GM12878 (cell line): ENCODE results near the gene CCDC106. TPM values are rescaled to one million over a fixed set of nuclear protein-coding genes. Genes with fewer than 3 reads are reported as not detected.

Experiments used
- ATF7 ChIP-seq: fragments of 450-650 bp; IDR thresholded peaks from 2 replicates; pipeline ENCODE4 v1.6.1; 2016; ENCODE audit warnings: low read depth, mild to moderate bottlenecking
- BHLHE40 ChIP-seq, 2 experiments: fragments of 450-650 bp in 1 of 2; IDR thresholded peaks; 2 replicates each; pipeline ENCODE4 v1.6.1; 2011 to 2017; ENCODE audit warnings: low read depth in 2 of 2, borderline replicate concordance in 1 of 2, improper control_type of control experiment in 1 of 2, low read length in 1 of 2, mild to moderate bottlenecking in 1 of 2
- CBFB ChIP-seq: IDR thresholded peaks from 2 replicates; pipeline ENCODE4 v1.6.1; 2016; ENCODE audit warnings: antibody characterized with exemption, low read depth
- CEBPB ChIP-seq, 2 experiments: fragments of 150-350 bp in 1 of 2; IDR thresholded peaks; 2 replicates each; pipeline ENCODE4 v1.6.1; 2012 to 2014; ENCODE audit warnings: low read depth in 2 of 2, low read length in 2 of 2, borderline replicate concordance in 1 of 2, inconsistent platforms in 1 of 2
- ETV6 ChIP-seq, 2 experiments: fragments of 450-650 bp in 1 of 2; IDR thresholded peaks in 1 of 2; conservative IDR thresholded peaks in 1 of 2; 2 replicates each; pipeline ENCODE4 v1.6.1; 2014; ENCODE audit warnings: antibody characterized with exemption in 1 of 2, borderline replicate concordance in 1 of 2, low read depth in 1 of 2, mild to moderate bottlenecking in 1 of 2, moderate library complexity in 1 of 2
- HDAC6 ChIP-seq: fragments of 200-600 bp; sonication (generic); IDR thresholded peaks from one replicate; pipeline ENCODE4 v1.8.0; 2017; ENCODE audit warnings: antibody characterized with exemption; ENCODE audit not compliant: unreplicated experiment
- HDGF ChIP-seq: fragments of 450-650 bp; IDR thresholded peaks from 2 replicates; pipeline ENCODE4 v1.6.1; 2016; ENCODE audit warnings: antibody characterized with exemption
- IKZF1 ChIP-seq: fragments of 450-650 bp; conservative IDR thresholded peaks from 2 replicates; pipeline ENCODE4 v1.6.1; 2017; ENCODE audit warnings: antibody characterized with exemption, mild to moderate bottlenecking
- LARP7 ChIP-seq: fragments of 450-650 bp; IDR thresholded peaks from 2 replicates; pipeline ENCODE4 v1.6.1; 2017; ENCODE audit warnings: mild to moderate bottlenecking
- MEF2A ChIP-seq: IDR thresholded peaks from 2 replicates; pipeline ENCODE4 v1.6.1; 2011; ENCODE audit warnings: low read depth, mild to moderate bottlenecking, low read length, moderate library complexity; ENCODE audit not compliant: insufficient read depth
- MTA2 ChIP-seq: fragments of 450-650 bp; IDR thresholded peaks from 2 replicates; pipeline ENCODE4 v1.6.1; 2016; ENCODE audit warnings: low read depth, mild to moderate bottlenecking, moderate library complexity
- MXI1 ChIP-seq: fragments of 150-350 bp; IDR thresholded peaks from 2 replicates; pipeline ENCODE4 v1.6.1; 2011; ENCODE audit warnings: low read depth, mild to moderate bottlenecking, inconsistent platforms, low read length, improper control_type of control experiment
- MYC ChIP-seq: IDR thresholded peaks from 2 replicates; pipeline ENCODE4 v1.6.1; 2011; ENCODE audit warnings: mild to moderate bottlenecking, low read length, moderate library complexity, inconsistent platforms; ENCODE audit not compliant: insufficient read depth, insufficient replicate concordance, insufficient read length, severe bottlenecking
- PAX5 ChIP-seq: IDR thresholded peaks from 2 replicates; pipeline ENCODE4 v1.6.1; 2011; ENCODE audit warnings: low read depth, low read length, borderline replicate concordance
- SIN3A ChIP-seq: IDR thresholded peaks from 2 replicates; pipeline ENCODE4 v1.6.1; 2012; ENCODE audit warnings: low read depth, low read length, improper control_type of control experiment
- SRF ChIP-seq, 2 experiments: IDR thresholded peaks; 2 replicates each; pipeline ENCODE4 v1.6.1; 2011; ENCODE audit warnings: low read depth in 2 of 2, low read length in 2 of 2, mild to moderate bottlenecking in 1 of 2, moderate library complexity in 1 of 2
- TBL1XR1 ChIP-seq: IDR thresholded peaks from 2 replicates; pipeline ENCODE4 v1.6.1; 2012; ENCODE audit warnings: low read depth, low read length, improper control_type of control experiment
- YBX1 ChIP-seq: fragments of 450-650 bp; IDR thresholded peaks from 2 replicates; pipeline ENCODE4 v1.6.1; 2016; ENCODE audit warnings: antibody characterized with exemption
- ZNF207 ChIP-seq: fragments of 450-650 bp; IDR thresholded peaks from 2 replicates; pipeline ENCODE4 v1.6.1; 2014; ENCODE audit warnings: antibody characterized with exemption, mild to moderate bottlenecking, borderline replicate concordance
- polyA plus RNA-seq, 11 experiments: library from polyadenylated mRNA; depleted of rRNA in 4 of 11; unstranded in 6 of 11; stranded (reverse) in 5 of 11; fragments of >200 nt; fragmentation: Nextera tagmentation in 4 of 11; fragmentation: Illumina TruSeq in 1 of 11; extraction: Ambion mirVana in 4 of 11; extraction: Trizol in 1 of 11; gene quantifications; 1 replicate in 1 of 11; 2 replicates in 10 of 11; pipeline versions ENCODE4 v1.2.1 to v1.2.3, GENCODE V29; 2011 to 2016; ENCODE audit warnings: inconsistent platforms in 2 of 11, missing spikeins in 2 of 11, low read depth in 1 of 11
- total RNA-seq, 4 experiments: library from RNA; depleted of rRNA in 3 of 4; stranded (reverse); fragments of >200 nt in 3 of 4; fragmentation: Illumina TruSeq in 1 of 4; extraction: Trizol in 1 of 4; gene quantifications; 2 replicates each; pipeline versions ENCODE4 v1.2.1 to v1.2.3, GENCODE V29; 2013 to 2021
- TF ChIP-seq, protein P1 (sequence below): fragments of 450-650 bp; IDR thresholded peaks from 2 replicates; pipeline ENCODE4 v1.6.1; 2017; ENCODE audit warnings: mild to moderate bottlenecking, low read depth, inconsistent platforms; ENCODE audit not compliant: poor library complexity, severe bottlenecking
- TF ChIP-seq, protein P2 (sequence below): IDR thresholded peaks from 2 replicates; pipeline ENCODE4 v1.6.1; 2012; ENCODE audit warnings: low read depth, low read length, improper control_type of control experiment
- TF ChIP-seq, protein P3 (sequence below), 3 experiments: IDR thresholded peaks in 2 of 3; conservative IDR thresholded peaks in 1 of 3; 2 replicates each; pipeline ENCODE4 v1.5.1; 2011; ENCODE audit warnings: low read depth in 3 of 3, low read length in 3 of 3, mild to moderate bottlenecking in 3 of 3, control low read depth in 2 of 3, moderate library complexity in 2 of 3, inconsistent platforms in 1 of 3, mixed read lengths in 1 of 3; ENCODE audit not compliant: control insufficient read depth in 2 of 3, insufficient read depth in 1 of 3; ENCODE audit errors: extremely low read depth in 1 of 3
- TF ChIP-seq, protein P4 (sequence below): fragments of 450-650 bp; IDR thresholded peaks from 2 replicates; pipeline ENCODE4 v1.6.1; 2016; ENCODE audit warnings: mild to moderate bottlenecking
- TF ChIP-seq, protein P5 (sequence below): IDR thresholded peaks from 2 replicates; pipeline ENCODE4 v1.6.1; 2012; ENCODE audit warnings: low read depth, low read length, improper control_type of control experiment

Gene CCDC106
- total and polyA plus RNA-seq, 10 of the 15 experiments (the other 5 are each of a cell fraction or from before 2014, with no cell fraction given), result 0.04 to 35.9 (median 19.8) TPM

DNA sequence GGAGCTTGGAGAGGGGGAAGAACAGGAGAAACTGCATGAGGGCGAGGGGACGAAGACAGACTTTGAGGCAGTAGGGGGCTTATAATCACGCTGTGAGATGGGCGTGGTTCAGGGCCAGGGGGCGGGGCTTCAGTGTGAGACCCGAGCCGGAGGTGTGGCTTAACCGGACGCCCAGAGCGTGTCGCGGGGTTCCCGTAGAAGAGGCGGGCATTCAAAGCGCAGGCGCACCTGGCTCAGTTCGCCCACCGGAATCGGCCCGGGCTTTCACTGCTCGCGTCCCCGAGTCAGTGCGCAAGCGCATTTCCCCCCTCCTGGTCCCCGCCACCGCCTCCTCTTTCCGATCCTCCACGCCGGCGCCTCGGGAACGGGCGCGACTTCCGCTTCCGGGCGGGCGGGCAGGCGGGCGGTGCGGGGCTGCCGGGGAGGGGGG, 42.8 kb upstream of the CCDC106 start (continued):
- TF ChIP-seq, protein P1, sequence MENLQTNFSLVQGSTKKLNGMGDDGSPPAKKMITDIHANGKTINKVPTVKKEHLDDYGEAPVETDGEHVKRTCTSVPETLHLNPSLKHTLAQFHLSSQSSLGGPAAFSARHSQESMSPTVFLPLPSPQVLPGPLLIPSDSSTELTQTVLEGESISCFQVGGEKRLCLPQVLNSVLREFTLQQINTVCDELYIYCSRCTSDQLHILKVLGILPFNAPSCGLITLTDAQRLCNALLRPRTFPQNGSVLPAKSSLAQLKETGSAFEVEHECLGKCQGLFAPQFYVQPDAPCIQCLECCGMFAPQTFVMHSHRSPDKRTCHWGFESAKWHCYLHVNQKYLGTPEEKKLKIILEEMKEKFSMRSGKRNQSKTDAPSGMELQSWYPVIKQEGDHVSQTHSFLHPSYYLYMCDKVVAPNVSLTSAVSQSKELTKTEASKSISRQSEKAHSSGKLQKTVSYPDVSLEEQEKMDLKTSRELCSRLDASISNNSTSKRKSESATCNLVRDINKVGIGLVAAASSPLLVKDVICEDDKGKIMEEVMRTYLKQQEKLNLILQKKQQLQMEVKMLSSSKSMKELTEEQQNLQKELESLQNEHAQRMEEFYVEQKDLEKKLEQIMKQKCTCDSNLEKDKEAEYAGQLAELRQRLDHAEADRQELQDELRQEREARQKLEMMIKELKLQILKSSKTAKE, result no peak
- 0 out of 2 replicates have a peak, but pooled peaks have one; percentile 11 for TF ChIP-seq PAX5
- TF ChIP-seq YBX1, result no peak
- TF ChIP-seq, protein P2, sequence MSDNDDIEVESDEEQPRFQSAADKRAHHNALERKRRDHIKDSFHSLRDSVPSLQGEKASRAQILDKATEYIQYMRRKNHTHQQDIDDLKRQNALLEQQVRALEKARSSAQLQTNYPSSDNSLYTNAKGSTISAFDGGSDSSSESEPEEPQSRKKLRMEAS, result no peak
- no peak for TF ChIP-seq ZNF207
- no peak for TF ChIP-seq HDAC6
- peak; percentile 79; the same call in 1 of the 2 replicates for TF ChIP-seq HDGF
- TF ChIP-seq BHLHE40 (IDR thresholded peaks at IDR 0.05; ENCODE audit: borderline replicate concordance in 1 of 2, low read depth in 2 of 2, low read length in 1 of 2), result peak in 1 of 2 experiments; percentile 48; a peak in 2 of 4 replicates
- TF ChIP-seq, protein P3, sequence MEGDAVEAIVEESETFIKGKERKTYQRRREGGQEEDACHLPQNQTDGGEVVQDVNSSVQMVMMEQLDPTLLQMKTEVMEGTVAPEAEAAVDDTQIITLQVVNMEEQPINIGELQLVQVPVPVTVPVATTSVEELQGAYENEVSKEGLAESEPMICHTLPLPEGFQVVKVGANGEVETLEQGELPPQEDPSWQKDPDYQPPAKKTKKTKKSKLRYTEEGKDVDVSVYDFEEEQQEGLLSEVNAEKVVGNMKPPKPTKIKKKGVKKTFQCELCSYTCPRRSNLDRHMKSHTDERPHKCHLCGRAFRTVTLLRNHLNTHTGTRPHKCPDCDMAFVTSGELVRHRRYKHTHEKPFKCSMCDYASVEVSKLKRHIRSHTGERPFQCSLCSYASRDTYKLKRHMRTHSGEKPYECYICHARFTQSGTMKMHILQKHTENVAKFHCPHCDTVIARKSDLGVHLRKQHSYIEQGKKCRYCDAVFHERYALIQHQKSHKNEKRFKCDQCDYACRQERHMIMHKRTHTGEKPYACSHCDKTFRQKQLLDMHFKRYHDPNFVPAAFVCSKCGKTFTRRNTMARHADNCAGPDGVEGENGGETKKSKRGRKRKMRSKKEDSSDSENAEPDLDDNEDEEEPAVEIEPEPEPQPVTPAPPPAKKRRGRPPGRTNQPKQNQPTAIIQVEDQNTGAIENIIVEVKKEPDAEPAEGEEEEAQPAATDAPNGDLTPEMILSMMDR (IDR thresholded peaks at IDR 0.05 in 2 of 3, conservative IDR thresholded peaks at IDR 0.05 in 1 of 3; ENCODE audit: control insufficient read depth in 2 of 3, extremely low read depth in 1 of 3, insufficient read depth in 1 of 3, low read depth in 3 of 3, low read length in 3 of 3), result no peak
- no peak for TF ChIP-seq MEF2A
- no peak for TF ChIP-seq TBL1XR1
- 0 out of 4 replicates have a peak, but pooled peaks of 1 of the 2 experiments have one; percentile 35 for TF ChIP-seq SRF (IDR thresholded peaks at IDR 0.05; ENCODE audit: low read depth in 2 of 2, low read length in 2 of 2)
- peak; percentile 64; the same call in 1 of the 2 replicates for TF ChIP-seq IKZF1
- no peak for TF ChIP-seq ATF7
- no peak for TF ChIP-seq SIN3A
- no peak for TF ChIP-seq MTA2
- TF ChIP-seq MYC, result no peak
- TF ChIP-seq MXI1, result no peak
- TF ChIP-seq ETV6 (conservative IDR thresholded peaks at IDR 0.05 in 1 of 2, IDR thresholded peaks at IDR 0.05 in 1 of 2; ENCODE audit: borderline replicate concordance in 1 of 2, low read depth in 1 of 2), result no peak
- TF ChIP-seq, protein P4, sequence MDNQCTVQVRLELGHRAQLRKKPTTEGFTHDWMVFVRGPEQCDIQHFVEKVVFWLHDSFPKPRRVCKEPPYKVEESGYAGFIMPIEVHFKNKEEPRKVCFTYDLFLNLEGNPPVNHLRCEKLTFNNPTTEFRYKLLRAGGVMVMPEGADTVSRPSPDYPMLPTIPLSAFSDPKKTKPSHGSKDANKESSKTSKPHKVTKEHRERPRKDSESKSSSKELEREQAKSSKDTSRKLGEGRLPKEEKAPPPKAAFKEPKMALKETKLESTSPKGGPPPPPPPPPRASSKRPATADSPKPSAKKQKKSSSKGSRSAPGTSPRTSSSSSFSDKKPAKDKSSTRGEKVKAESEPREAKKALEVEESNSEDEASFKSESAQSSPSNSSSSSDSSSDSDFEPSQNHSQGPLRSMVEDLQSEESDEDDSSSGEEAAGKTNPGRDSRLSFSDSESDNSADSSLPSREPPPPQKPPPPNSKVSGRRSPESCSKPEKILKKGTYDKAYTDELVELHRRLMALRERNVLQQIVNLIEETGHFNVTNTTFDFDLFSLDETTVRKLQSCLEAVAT, result no peak
- TF ChIP-seq, protein P5, sequence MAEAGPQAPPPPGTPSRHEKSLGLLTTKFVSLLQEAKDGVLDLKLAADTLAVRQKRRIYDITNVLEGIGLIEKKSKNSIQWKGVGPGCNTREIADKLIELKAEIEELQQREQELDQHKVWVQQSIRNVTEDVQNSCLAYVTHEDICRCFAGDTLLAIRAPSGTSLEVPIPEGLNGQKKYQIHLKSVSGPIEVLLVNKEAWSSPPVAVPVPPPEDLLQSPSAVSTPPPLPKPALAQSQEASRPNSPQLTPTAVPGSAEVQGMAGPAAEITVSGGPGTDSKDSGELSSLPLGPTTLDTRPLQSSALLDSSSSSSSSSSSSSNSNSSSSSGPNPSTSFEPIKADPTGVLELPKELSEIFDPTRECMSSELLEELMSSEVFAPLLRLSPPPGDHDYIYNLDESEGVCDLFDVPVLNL, result no peak; the same call in 1 of the 2 replicates
- no peak for TF ChIP-seq CEBPB (IDR thresholded peaks at IDR 0.05; ENCODE audit: borderline replicate concordance in 1 of 2, low read depth in 2 of 2, low read length in 2 of 2)
- TF ChIP-seq LARP7, result no peak
- TF ChIP-seq CBFB, result no peak
